HCT116 (cell line): Measurements from ENCODE around the gene IFI16.

Source experiments
- CTCF ChIP-seq, 3 experiments: fragments of 200-600 bp in 1 of 3; sonication (generic) in 1 of 3; IDR thresholded peaks in 2 of 3; conservative IDR thresholded peaks in 1 of 3; 2 replicates each; pipeline ENCODE4 v1.5.1; 2012 to 2017; ENCODE audit warnings: low read depth in 2 of 3, low read length in 2 of 3, antibody characterized with exemption in 1 of 3, borderline replicate concordance in 1 of 3, control low read depth in 1 of 3, mild to moderate bottlenecking in 1 of 3, mixed read lengths in 1 of 3, mixed run types in 1 of 3, moderate library complexity in 1 of 3; ENCODE audit not compliant: insufficient read depth in 1 of 3
- EZH2 ChIP-seq: fragments of 200-600 bp; sonication (generic); IDR thresholded peaks from 2 replicates; pipeline ENCODE4 v1.6.1; 2017; ENCODE audit warnings: antibody characterized with exemption, mixed run types
- JUND ChIP-seq: IDR thresholded peaks from 2 replicates; pipeline ENCODE4 v1.6.1; 2012
- MAX ChIP-seq: IDR thresholded peaks from 2 replicates; pipeline ENCODE4 v1.6.1; 2012
- POLR2A ChIP-seq: IDR thresholded peaks from 2 replicates; pipeline ENCODE4 v1.7.0; 2011; ENCODE audit warnings: borderline replicate concordance; ENCODE audit not compliant: insufficient read depth, insufficient read length; ENCODE audit errors: extremely low read depth
- POLR2AphosphoS5 ChIP-seq: IDR thresholded peaks from 2 replicates; pipeline ENCODE4 v1.6.1; 2011; ENCODE audit warnings: mild to moderate bottlenecking, low read depth, low read length, moderate library complexity
- YY1 ChIP-seq: IDR thresholded peaks from 2 replicates; pipeline ENCODE4 v1.6.1; 2011; ENCODE audit warnings: low read length, low read depth, moderate library complexity, mild to moderate bottlenecking; ENCODE audit not compliant: insufficient replicate concordance; ENCODE audit errors: extremely low read depth
- ZNF274 ChIP-seq: fragments of 200-500 bp; sonication (Bioruptor generic); IDR thresholded peaks from 2 replicates; pipeline ENCODE4 v1.6.1; 2014; ENCODE audit warnings: mild to moderate bottlenecking, low read depth, low read length, inconsistent platforms

GRCh38 chr1:159030877-159031447 is 21.3 kb downstream of the IFI16 start:
- TF ChIP-seq POLR2A, result no peak
- no peak for TF ChIP-seq CTCF (IDR thresholded peaks at IDR 0.05 in 2 of 3, conservative IDR thresholded peaks at IDR 0.05 in 1 of 3; ENCODE audit: borderline replicate concordance in 1 of 3, insufficient read depth in 1 of 3, low read depth in 2 of 3, low read length in 2 of 3)
- TF ChIP-seq JUND, result no peak
- TF ChIP-seq ZNF274, result no peak
- TF ChIP-seq POLR2AphosphoS5, result no peak
- TF ChIP-seq MAX, result no peak
- no peak for TF ChIP-seq EZH2
- TF ChIP-seq YY1, result no peak
